ENCODE results near the gene SUGCT. TPM values are rescaled to one million over a fixed set of nuclear protein-coding genes. Genes with fewer than 3 reads are reported as not detected.

SUGCT gene
- total and polyA plus RNA-seq, 2 of the 13 experiments (the other 11 are each of a cell fraction or from before 2014, with no cell fraction given) = 10.1 to 22.2 TPM

GRCh38 chr7:40714363-40715052 is 579.7 kb downstream of the SUGCT start:
- DNase-seq (ENCODE audit: low spot score) (no peak), ATAC-seq (no peak), FAIRE-seq (no peak)
- Histone ChIP-seq H3K9ac (ENCODE audit: insufficient read depth, low read depth, low read length) (no peak overlapping the region), H3K4me2 (ENCODE audit: low read depth, low read length) (no peak overlapping the region), H4K20me1 (ENCODE audit: insufficient read depth, low read length) (no peaks in the 10 kb centered on the region), H3K9me3 (ENCODE audit: low read length) (no peaks in the 10 kb centered on the region), H2AFZ (ENCODE audit: low read length) (no peak overlapping the region), H3K79me2 (ENCODE audit: insufficient read depth, low read length) (no peaks in the 10 kb centered on the region), H3K4me1 (ENCODE audit: insufficient read depth, low read length) (peaks cover 16% of the 10 kb centered on the region), H3K4me3 (replicated peaks in 1 of 3; ENCODE audit: insufficient read depth in 1 of 3, low read depth in 2 of 3, low read length in 3 of 3) (no peak overlapping the region), H3K27ac (ENCODE audit: extremely low read length, insufficient read depth, low read length) (no peak overlapping the region), H3K36me3 (replicated peaks in 1 of 2; ENCODE audit: control insufficient read depth in 1 of 2, insufficient read depth in 2 of 2, low read length in 2 of 2) (no peaks in the 10 kb centered on the region), H3K27me3 (ENCODE audit: control insufficient read depth in 1 of 2, insufficient read depth in 2 of 2, low read length in 2 of 2) (no peaks in the 10 kb centered on the region)
- no TSS peak for BruUV-seq (replicated peaks)
- 98% methylated on average over 2 of the region's 2 CpGs for WGBS (ENCODE audit: low lambda C conversion rate)
- CTCF ChIA-PET (ENCODE audit: low intra/inter-chr PET ratio, low total read pairs) = no interaction called here
- in situ Hi-C loops (cut with HindIII; ENCODE audit: extremely low pct_ligation_motif_present, low pct_unique_long_range_greater_than_20kb) (no loop called here), intact Hi-C loops (cut with micrococcal nuclease; ENCODE audit: unreplicated experiment) (no loop called here)
- TF ChIP-seq POGZ (CRISPR knock-in tag; IDR thresholded peaks at IDR 0.05) = no peak
- TF ChIP-seq ATRX (CRISPR knock-in tag; IDR thresholded peaks at IDR 0.05; ENCODE audit: borderline replicate concordance) = no peak
- no peak for TF ChIP-seq ATF2 (CRISPR knock-in tag; IDR thresholded peaks at IDR 0.05)
- TF ChIP-seq ZNF260 (CRISPR knock-in tag; IDR thresholded peaks at IDR 0.05; ENCODE audit: borderline replicate concordance, low read depth) = no peak
- no peak for TF ChIP-seq ZBTB21 (CRISPR knock-in tag; IDR thresholded peaks at IDR 0.05)
- no peak for TF ChIP-seq JDP2 (CRISPR knock-in tag; IDR thresholded peaks at IDR 0.05; ENCODE audit: borderline replicate concordance)
- TF ChIP-seq ZNF383 (CRISPR knock-in tag; IDR thresholded peaks at IDR 0.05; ENCODE audit: borderline replicate concordance) = no peak
- TF ChIP-seq HCFC1 (IDR thresholded peaks at IDR 0.05; ENCODE audit: low read depth, low read length) = no peak
- TF ChIP-seq KDM5A (IDR thresholded peaks at IDR 0.05; ENCODE audit: borderline replicate concordance, low read length) = no peak
- TF ChIP-seq SOX6 (IDR thresholded peaks at IDR 0.05) = no peak
- no peak for TF ChIP-seq SOX6 (CRISPR knock-in tag; IDR thresholded peaks at IDR 0.05)
- no peak for TF ChIP-seq FOXO4 (CRISPR knock-in tag; conservative IDR thresholded peaks at IDR 0.05)
- TF ChIP-seq XBP1 (CRISPR knock-in tag; IDR thresholded peaks at IDR 0.05) = no peak
- no peak for TF ChIP-seq NR2F1 (CRISPR knock-in tag; IDR thresholded peaks at IDR 0.05)
- POLR2A ChIA-PET = no interaction called here
